Mammary epithelial cell (primary cell): ENCODE measurements around the gene STXBP4.

Experiments used
- EZH2 ChIP-seq: IDR thresholded peaks from 2 replicates; pipeline ENCODE4 v1.6.1; 2012; ENCODE audit warnings: low read length, inconsistent platforms, borderline replicate concordance
- TF ChIP-seq, protein P1 (sequence below), 2 donors: IDR thresholded peaks in 1 of 2; conservative IDR thresholded peaks in 1 of 2; 2 replicates each; pipeline ENCODE4 v1.5.1; 2011 to 2012; ENCODE audit warnings: inconsistent platforms in 2 of 2, low read length in 2 of 2, mild to moderate bottlenecking in 2 of 2, control low read depth in 1 of 2, low read depth in 1 of 2; ENCODE audit not compliant: insufficient read depth in 1 of 2; ENCODE audit errors: extremely low read depth in 1 of 2

DNA sequence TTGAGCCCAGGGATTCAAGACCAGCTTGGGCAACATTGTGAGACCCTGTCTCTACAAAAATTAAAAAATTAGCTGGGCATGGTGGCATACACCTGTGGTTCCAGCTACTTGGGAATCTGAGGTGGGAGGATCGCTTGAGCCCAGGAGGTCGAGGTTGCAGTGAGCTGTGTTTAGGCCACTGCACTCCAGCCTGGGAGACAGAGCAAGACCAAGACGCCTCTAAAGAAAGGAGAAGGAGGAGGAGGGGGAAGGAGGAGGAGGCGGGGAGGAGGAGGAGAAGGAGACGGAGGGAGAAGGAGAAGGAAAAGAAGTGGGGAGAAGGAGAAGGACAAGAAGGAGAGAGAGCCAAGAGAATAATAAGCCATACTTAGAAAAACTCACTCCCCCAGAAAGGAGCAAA is 35.9 kb downstream of the STXBP4 start:
- TF ChIP-seq, protein P1, sequence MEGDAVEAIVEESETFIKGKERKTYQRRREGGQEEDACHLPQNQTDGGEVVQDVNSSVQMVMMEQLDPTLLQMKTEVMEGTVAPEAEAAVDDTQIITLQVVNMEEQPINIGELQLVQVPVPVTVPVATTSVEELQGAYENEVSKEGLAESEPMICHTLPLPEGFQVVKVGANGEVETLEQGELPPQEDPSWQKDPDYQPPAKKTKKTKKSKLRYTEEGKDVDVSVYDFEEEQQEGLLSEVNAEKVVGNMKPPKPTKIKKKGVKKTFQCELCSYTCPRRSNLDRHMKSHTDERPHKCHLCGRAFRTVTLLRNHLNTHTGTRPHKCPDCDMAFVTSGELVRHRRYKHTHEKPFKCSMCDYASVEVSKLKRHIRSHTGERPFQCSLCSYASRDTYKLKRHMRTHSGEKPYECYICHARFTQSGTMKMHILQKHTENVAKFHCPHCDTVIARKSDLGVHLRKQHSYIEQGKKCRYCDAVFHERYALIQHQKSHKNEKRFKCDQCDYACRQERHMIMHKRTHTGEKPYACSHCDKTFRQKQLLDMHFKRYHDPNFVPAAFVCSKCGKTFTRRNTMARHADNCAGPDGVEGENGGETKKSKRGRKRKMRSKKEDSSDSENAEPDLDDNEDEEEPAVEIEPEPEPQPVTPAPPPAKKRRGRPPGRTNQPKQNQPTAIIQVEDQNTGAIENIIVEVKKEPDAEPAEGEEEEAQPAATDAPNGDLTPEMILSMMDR (conservative IDR thresholded peaks at IDR 0.05 in 1 of 2, IDR thresholded peaks at IDR 0.05 in 1 of 2; ENCODE audit: extremely low read depth in 1 of 2, insufficient read depth in 1 of 2, low read depth in 1 of 2, low read length in 2 of 2), result no peak
- no peak for TF ChIP-seq EZH2
